ENCODE results near the gene KRTAP1-3.
"Not testable (repeated sequence)": the region's sequence is repeated elsewhere in the genome, so short reads cannot be mapped to it uniquely, and the experiment has no call there.

Gene KRTAP1-3

DNA sequence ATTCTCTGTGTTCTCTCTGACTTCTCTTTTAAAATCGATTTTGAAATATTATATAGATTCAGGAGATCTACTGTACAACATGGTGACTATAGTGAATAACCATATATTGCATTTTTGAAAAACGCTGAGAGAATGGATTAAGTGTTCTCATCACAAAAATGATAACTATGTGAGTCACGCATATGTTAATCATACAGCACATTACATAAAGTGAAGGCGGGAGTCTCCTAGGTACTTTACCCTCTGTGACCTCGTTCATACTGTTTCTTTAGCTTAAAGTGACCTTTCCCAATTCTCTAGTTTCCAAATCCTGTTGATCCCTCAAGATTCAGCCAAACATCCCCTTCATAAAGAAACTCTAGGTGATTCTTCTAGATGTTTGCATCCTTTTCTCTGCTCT lies 31.9 kb downstream of the KRTAP1-3 start:
- Histone ChIP-seq H3K4me3 (ENCODE audit: low read length) (no peak overlapping the region), H3K27me3 (ENCODE audit: insufficient read depth, low read length) (no peaks in the 10 kb centered on the region), H3K36me3 (ENCODE audit: insufficient read depth, low read depth, low read length) (no peaks in the 10 kb centered on the region), H3K4me1 (ENCODE audit: insufficient read depth, low read length) (no peaks in the 10 kb centered on the region), H3K9me3 (ENCODE audit: insufficient read depth, low read depth, low read length) (no peaks in the 10 kb centered on the region; the same call in 1 of the 2 replicates), H3K9ac (ENCODE audit: low read depth, low read length) (no peak overlapping the region; the same call in 1 of the 2 replicates), H3K27ac (ENCODE audit: low read length) (no peak overlapping the region)

DNA sequence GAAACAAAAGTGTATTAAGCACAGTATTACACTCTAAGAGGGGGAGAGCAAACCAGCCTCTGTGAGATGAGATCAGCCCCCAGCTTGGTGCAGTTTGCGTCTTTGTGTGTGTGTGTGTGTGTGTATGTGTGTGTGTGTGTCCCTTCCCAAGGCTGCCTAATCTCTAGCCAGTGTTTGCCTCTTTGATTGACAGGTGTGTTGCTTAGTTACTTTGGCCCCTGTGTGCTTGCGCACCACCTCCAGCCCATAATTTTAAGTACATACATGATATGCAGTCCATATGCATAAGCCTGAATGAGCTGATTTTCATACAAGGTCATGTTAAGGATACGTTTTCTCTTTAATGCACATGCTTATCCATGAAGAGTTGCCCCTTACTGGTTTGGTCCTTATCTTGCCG lies 32.9 kb downstream of the KRTAP1-3 start:
- H3K36me3 ChIP-seq (ENCODE audit: insufficient read depth, low read depth, low read length) = no peaks in the 10 kb centered on the region
- H3K9ac ChIP-seq (ENCODE audit: low read depth, low read length) = no peak overlapping the region
- H3K27ac ChIP-seq (ENCODE audit: low read length) = no peak overlapping the region
- H3K4me1 ChIP-seq (ENCODE audit: insufficient read depth, low read length) = no peaks in the 10 kb centered on the region
- no peak overlapping the region for H3K4me3 ChIP-seq (ENCODE audit: low read length)
- H3K27me3 ChIP-seq (ENCODE audit: insufficient read depth, low read length) = no peaks in the 10 kb centered on the region
- no peaks in the 10 kb centered on the region for H3K9me3 ChIP-seq (ENCODE audit: insufficient read depth, low read depth, low read length)

GRCh38 chr17:40999563-40999962 lies 35.1 kb downstream of the KRTAP1-3 start, which contains the start of gene KRTAP3-2:
TSS of gene KRTAP3-2 (minus strand) at chr17:40999906. CDS start at chr17:40999853, 53 bp downstream.
- not testable (repeated sequence) for H3K36me3 ChIP-seq (ENCODE audit: insufficient read depth, low read depth, low read length); H3K27me3 ChIP-seq (ENCODE audit: insufficient read depth, low read length); H3K4me3 ChIP-seq (ENCODE audit: low read length); H3K9me3 ChIP-seq (ENCODE audit: insufficient read depth, low read depth, low read length); H3K9ac ChIP-seq (ENCODE audit: low read depth, low read length); H3K27ac ChIP-seq (ENCODE audit: low read length); H3K4me1 ChIP-seq (ENCODE audit: insufficient read depth, low read length)

- Histone ChIP-seq H3K27me3 (ENCODE audit: insufficient read depth, low read length) (no peaks in the 10 kb centered on the region), H3K9ac (ENCODE audit: low read depth, low read length) (no peak overlapping the region), H3K4me1 (ENCODE audit: insufficient read depth, low read length) (no peaks in the 10 kb centered on the region), H3K27ac (ENCODE audit: low read length) (no peak overlapping the region), H3K36me3 (ENCODE audit: insufficient read depth, low read depth, low read length) (no peaks in the 10 kb centered on the region), H3K9me3 (ENCODE audit: insufficient read depth, low read depth, low read length) (no peaks in the 10 kb centered on the region), H3K4me3 (ENCODE audit: low read length) (no peak overlapping the region)
These were observed 37.3 kb downstream of the KRTAP1-3 start for GRCh38 chr17:40997361-40997760.

DNA sequence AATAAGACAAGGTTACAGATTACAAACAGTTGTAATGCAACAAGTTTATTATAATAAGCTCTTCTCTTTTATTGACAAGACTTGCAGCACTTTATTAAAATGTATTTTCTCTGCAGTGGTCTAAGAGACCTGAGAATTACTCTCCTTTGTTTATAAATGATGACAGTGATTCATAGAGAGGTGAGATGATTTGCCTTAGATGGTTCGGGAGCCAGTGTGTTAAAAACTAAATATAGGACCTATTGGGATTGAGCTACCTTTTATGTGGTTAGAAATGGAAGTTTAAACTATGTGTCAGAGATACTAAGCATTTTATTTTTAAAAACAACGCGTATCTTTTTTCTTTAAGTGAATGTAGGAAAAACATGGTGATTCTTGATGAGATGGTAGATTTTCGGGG lies 37.8 kb downstream of the KRTAP1-3 start:
- Histone ChIP-seq H3K27ac (ENCODE audit: low read length) (no peak overlapping the region), H3K4me3 (ENCODE audit: low read length) (no peak overlapping the region), H3K9ac (ENCODE audit: low read depth, low read length) (no peak overlapping the region), H3K9me3 (ENCODE audit: insufficient read depth, low read depth, low read length) (no peaks in the 10 kb centered on the region), H3K4me1 (ENCODE audit: insufficient read depth, low read length) (no peaks in the 10 kb centered on the region), H3K27me3 (ENCODE audit: insufficient read depth, low read length) (no peaks in the 10 kb centered on the region), H3K36me3 (ENCODE audit: insufficient read depth, low read depth, low read length) (no peaks in the 10 kb centered on the region)

- no peaks in the 10 kb centered on the region for H3K9me3 ChIP-seq (ENCODE audit: insufficient read depth, low read depth, low read length)
- no peaks in the 10 kb centered on the region for H3K4me1 ChIP-seq (ENCODE audit: insufficient read depth, low read length)
- H3K27ac ChIP-seq (ENCODE audit: low read length) = no peak overlapping the region
- H3K36me3 ChIP-seq (ENCODE audit: insufficient read depth, low read depth, low read length) = no peaks in the 10 kb centered on the region
- H3K9ac ChIP-seq (ENCODE audit: low read depth, low read length) = no peak overlapping the region
- H3K4me3 ChIP-seq (ENCODE audit: low read length) = no peak overlapping the region
- no peaks in the 10 kb centered on the region for H3K27me3 ChIP-seq (ENCODE audit: insufficient read depth, low read length)
These were observed 39.6 kb downstream of the KRTAP1-3 start for GRCh38 chr17:40995116-40995515.

DNA sequence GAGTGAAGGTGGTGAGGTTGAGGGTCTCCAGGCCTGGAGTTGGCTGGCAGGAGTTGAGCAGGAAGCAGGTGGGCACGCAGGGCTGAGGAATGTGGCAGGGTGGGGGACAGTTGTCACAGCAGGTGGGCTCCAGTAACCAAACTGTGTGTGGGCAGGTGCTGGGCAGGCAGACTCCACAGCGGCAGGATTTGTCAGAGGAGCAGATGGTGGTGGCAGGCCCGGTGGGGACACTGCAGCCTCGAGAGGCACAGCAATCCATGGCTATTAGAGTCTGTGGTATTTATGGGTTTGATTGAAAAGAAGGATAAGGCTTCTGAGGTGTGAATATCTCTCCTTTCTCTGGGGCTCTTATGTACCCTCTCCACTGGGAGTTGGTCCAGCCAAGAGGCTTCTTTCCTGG lies 40.8 kb downstream of the KRTAP1-3 start, which contains the start of gene KRTAP3-3:
Gene KRTAP3-3 (minus strand): TSS at position 326 of the 400 bp plus-strand sequence. CDS start 67 bp downstream, at position 259.
- Histone ChIP-seq H3K27ac (ENCODE audit: low read length) (no peak within 1 kb of the TSS), H3K27me3 (ENCODE audit: insufficient read depth, low read length) (no peaks in the 10 kb centered on the region), H3K36me3 (ENCODE audit: insufficient read depth, low read depth, low read length) (no peaks in the 10 kb centered on the region), H3K4me3 (ENCODE audit: low read length) (no peak within 1 kb of the TSS), H3K9ac (ENCODE audit: low read depth, low read length) (no peak within 1 kb of the TSS), H3K9me3 (ENCODE audit: insufficient read depth, low read depth, low read length) (no peaks in the 10 kb centered on the region), H3K4me1 (ENCODE audit: insufficient read depth, low read length) (no peaks in the 10 kb centered on the region)

DNA sequence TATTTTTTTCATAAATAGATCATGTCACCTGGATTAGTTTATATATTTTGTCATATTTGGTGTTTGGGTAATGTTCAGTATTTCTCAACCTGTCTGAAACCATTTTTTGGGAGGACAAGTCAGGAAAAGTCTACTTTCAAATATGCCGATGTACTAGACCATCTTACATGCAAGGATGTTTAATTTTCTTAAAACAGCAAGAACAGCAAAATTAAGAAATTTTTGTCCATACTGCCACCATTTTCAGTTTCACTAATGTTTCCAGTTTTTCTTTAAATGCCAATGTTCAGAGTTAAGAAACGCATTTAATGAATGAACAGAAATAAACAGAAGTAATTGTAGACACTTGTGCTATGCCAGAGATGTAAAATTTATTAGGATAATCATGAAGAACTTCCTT lies 41.6 kb downstream of the KRTAP1-3 start:
- no peaks in the 10 kb centered on the region for H3K27me3 ChIP-seq (ENCODE audit: insufficient read depth, low read length)
- H3K36me3 ChIP-seq (ENCODE audit: insufficient read depth, low read depth, low read length) = no peaks in the 10 kb centered on the region
- no peak overlapping the region for H3K27ac ChIP-seq (ENCODE audit: low read length)
- H3K4me3 ChIP-seq (ENCODE audit: low read length) = no peak overlapping the region
- no peaks in the 10 kb centered on the region for H3K4me1 ChIP-seq (ENCODE audit: insufficient read depth, low read length)
- no peaks in the 10 kb centered on the region for H3K9me3 ChIP-seq (ENCODE audit: insufficient read depth, low read depth, low read length)
- no peak overlapping the region for H3K9ac ChIP-seq (ENCODE audit: low read depth, low read length)

DNA sequence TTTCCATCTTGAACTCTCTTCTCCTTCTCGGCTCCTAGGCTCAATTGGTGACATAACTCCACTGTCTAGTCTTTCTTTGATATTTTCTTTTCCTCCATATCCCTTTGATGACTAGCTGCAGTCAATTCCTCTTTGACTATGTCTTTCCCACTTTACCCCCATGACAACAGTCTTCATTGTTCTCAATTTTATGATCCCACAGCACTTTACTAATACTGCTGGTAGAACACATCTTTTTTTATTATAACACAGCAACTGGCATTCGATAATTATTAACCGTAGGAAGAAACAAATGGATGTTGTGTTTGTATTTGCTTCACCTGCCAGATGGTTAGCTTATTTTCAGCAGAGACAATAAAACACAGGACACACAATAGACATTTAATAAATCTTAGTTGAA lies 42.0 kb downstream of the KRTAP1-3 start:
- Histone ChIP-seq H3K27ac (ENCODE audit: low read length) (no peak overlapping the region), H3K9ac (ENCODE audit: low read depth, low read length) (no peak overlapping the region), H3K27me3 (ENCODE audit: insufficient read depth, low read length) (no peaks in the 10 kb centered on the region), H3K36me3 (ENCODE audit: insufficient read depth, low read depth, low read length) (no peaks in the 10 kb centered on the region), H3K4me1 (ENCODE audit: insufficient read depth, low read length) (no peaks in the 10 kb centered on the region), H3K9me3 (ENCODE audit: insufficient read depth, low read depth, low read length) (no peaks in the 10 kb centered on the region), H3K4me3 (ENCODE audit: low read length) (no peak overlapping the region)

DNA sequence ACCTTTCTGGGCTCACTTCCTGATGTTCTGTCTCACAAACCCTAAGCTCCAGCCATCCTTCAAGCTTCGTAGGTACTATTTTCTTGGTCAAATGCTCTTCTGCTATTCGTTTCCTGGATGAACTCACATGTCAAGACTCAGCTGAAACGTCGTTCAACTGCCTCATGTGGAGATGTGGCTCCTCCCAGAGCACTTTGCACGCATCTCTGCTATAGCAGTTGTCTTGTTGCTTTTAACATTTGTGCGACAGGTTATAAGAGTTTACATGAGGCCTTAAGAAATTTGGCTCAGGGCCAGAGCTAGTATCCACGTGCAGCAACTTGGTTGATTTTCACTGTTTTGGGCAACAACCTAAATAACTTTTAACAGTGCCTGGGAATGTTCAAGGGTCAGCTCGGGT lies 47.8 kb downstream of the KRTAP1-3 start:
- no peaks in the 10 kb centered on the region for H3K4me1 ChIP-seq (ENCODE audit: insufficient read depth, low read length)
- H3K9ac ChIP-seq (ENCODE audit: low read depth, low read length) = no peak overlapping the region
- H3K9me3 ChIP-seq (ENCODE audit: insufficient read depth, low read depth, low read length) = no peaks in the 10 kb centered on the region
- no peak overlapping the region for H3K27ac ChIP-seq (ENCODE audit: low read length)
- no peak overlapping the region for H3K4me3 ChIP-seq (ENCODE audit: low read length)
- no peaks in the 10 kb centered on the region for H3K27me3 ChIP-seq (ENCODE audit: insufficient read depth, low read length)
- no peaks in the 10 kb centered on the region for H3K36me3 ChIP-seq (ENCODE audit: insufficient read depth, low read depth, low read length)

DNA sequence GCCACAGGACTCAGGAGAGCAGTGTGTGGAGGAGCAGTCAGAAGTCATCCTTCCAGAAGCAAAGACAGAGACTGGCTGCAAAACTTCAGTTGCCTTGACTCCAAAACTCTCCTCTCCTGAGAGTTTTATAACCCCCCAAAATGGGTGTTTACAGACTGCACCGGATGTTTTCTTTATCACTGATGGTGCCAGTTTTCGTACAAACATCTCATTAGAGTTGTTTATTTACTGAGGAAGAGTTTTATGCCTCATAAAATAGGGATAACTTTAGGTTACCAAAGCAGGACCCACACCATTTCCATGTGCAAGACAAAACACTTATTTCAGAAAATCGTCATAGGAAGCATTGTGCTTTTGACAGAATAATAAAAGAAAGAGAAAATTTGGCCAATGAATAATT lies 50.4 kb downstream of the KRTAP1-3 start, which contains the start of gene KRT40:
Gene KRT40 (minus strand): TSS at position 101 of the 400 bp plus-strand sequence. CDS start 53 bp downstream, at position 48.
- Histone ChIP-seq H3K27me3 (ENCODE audit: insufficient read depth, low read length) (no peaks in the 10 kb centered on the region), H3K9ac (ENCODE audit: low read depth, low read length) (no peak within 1 kb of the TSS), H3K36me3 (ENCODE audit: insufficient read depth, low read depth, low read length) (no peaks in the 10 kb centered on the region), H3K4me3 (ENCODE audit: low read length) (no peak within 1 kb of the TSS), H3K9me3 (ENCODE audit: insufficient read depth, low read depth, low read length) (no peaks in the 10 kb centered on the region), H3K4me1 (ENCODE audit: insufficient read depth, low read length) (no peaks in the 10 kb centered on the region; the same call in 1 of the 2 replicates), H3K27ac (ENCODE audit: low read length) (no peak within 1 kb of the TSS)
